HCT116 (cell line): ENCODE data around the gene SLC6A14. TPM values are rescaled to one million over a fixed set of nuclear protein-coding genes. Genes with fewer than 3 reads are reported as not detected.

Source experiments
- ATAC-seq: fragments of 200-7000 bp; cut with Tn5 transposase; 2 replicates; pipeline ENCODE4 v1.9.1; 2020; ENCODE audit warnings: mild to moderate bottlenecking, moderate library complexity
- Bru-seq: library from RNA; stranded (reverse); fragments of 400-500 nt; gene quantifications from one replicate; lab custom pipeline; 2021; lab: Mats Ljungman, UMichigan
- BruChase-seq, 2 experiments: library from RNA; stranded (reverse); fragments of 400-500 nt; gene quantifications; one replicate each; lab custom pipeline; 2021; lab: Mats Ljungman, UMichigan
- BruUV-seq: library from RNA; stranded (reverse); fragments of 400-500 nt; replicated peaks from 2 replicates; lab custom pipeline; 2021; lab: Mats Ljungman, UMichigan
- CTCF ChIA-PET: fragments of 300-600 bp; sonication (Branson Sonifier 250); formaldehyde crosslinking; loops from one replicate; lab custom pipeline; 2021; ENCODE audit warnings: antibody characterized with exemption; lab: Charles Lee
- POLR2A ChIA-PET: fragments of 300-600, 350-600 bp; sonication (Branson Sonifier 250); formaldehyde crosslinking; loops from one replicate; lab custom pipeline; 2021; ENCODE audit warnings: antibody characterized with exemption; lab: Charles Lee
- RAD21 ChIA-PET, 2 experiments: fragments of 300-600 bp; sonication (Branson Sonifier 250); formaldehyde crosslinking; loops; one replicate each; lab custom pipeline; 2023; ENCODE audit warnings: low total read pairs in 2 of 2; ENCODE audit not compliant: uncharacterized antibody in 2 of 2, unreplicated experiment in 2 of 2, low non-redundant PET in 1 of 2; lab: Charles Lee
- DNase-seq: peaks from one replicate; pipeline ENCODE4 v3.0.0-alpha.2; 2010; ENCODE audit warnings: low read depth, low spot score
- H2AFZ ChIP-seq: fragments of 200-600 bp; shearing (Covaris generic), sonication (generic); 2 replicates; pipeline ENCODE4 v1.6.1; 2017; ENCODE audit warnings: low read depth, mixed run types, mixed read lengths, antibody characterized with exemption, low read length; ENCODE audit not compliant: poor library complexity, severe bottlenecking
- H3K27ac ChIP-seq: 2 replicates; pipeline ENCODE4 v1.5.1; 2012; ENCODE audit warnings: low read depth, low read length
- H3K27me3 ChIP-seq: fragments of 200-600 bp; sonication (generic); 2 replicates; pipeline ENCODE4 v1.6.1; 2016; ENCODE audit warnings: mixed run types, low read length, mixed read lengths; ENCODE audit not compliant: insufficient read depth
- H3K36me3 ChIP-seq, 2 experiments: fragments of 200-500 bp in 1 of 2; fragments of 200-600 bp in 1 of 2; sonication (Bioruptor generic) in 1 of 2; sonication (generic) in 1 of 2; 2 replicates each; pipeline versions ENCODE4 v1.5.1 to v1.6.1; 2014 to 2016; ENCODE audit warnings: low read length in 2 of 2, inconsistent platforms in 1 of 2, mixed read lengths in 1 of 2, mixed run types in 1 of 2; ENCODE audit not compliant: insufficient read depth in 2 of 2, control insufficient read depth in 1 of 2
- H3K4me1 ChIP-seq, 2 experiments: fragments of 200-600 bp in 1 of 2; sonication (generic) in 1 of 2; 2 replicates each; pipeline versions ENCODE4 v1.5.1 to v1.6.1; 2012 to 2017; ENCODE audit warnings: low read length in 2 of 2, inconsistent platforms in 1 of 2, mild to moderate bottlenecking in 1 of 2, mixed read lengths in 1 of 2, mixed run types in 1 of 2, moderate library complexity in 1 of 2; ENCODE audit not compliant: insufficient read depth in 2 of 2, control insufficient read depth in 1 of 2
- H3K4me2 ChIP-seq: fragments of 200-600 bp; sonication (generic); 2 replicates; pipeline ENCODE4 v1.6.1; 2017; ENCODE audit warnings: mixed run types, low read length, mixed read lengths
- H3K4me3 ChIP-seq, 2 experiments: fragments of 200-600 bp in 1 of 2; sonication (generic) in 1 of 2; replicated peaks in 1 of 2; 2 replicates each; pipeline ENCODE4 v1.5.1; 2011 to 2016; ENCODE audit warnings: low read length in 2 of 2, control low read depth in 1 of 2, low read depth in 1 of 2, mild to moderate bottlenecking in 1 of 2, mixed read lengths in 1 of 2, mixed run types in 1 of 2
- H3K79me2 ChIP-seq: fragments of 200-600 bp; sonication (generic); 2 replicates; pipeline ENCODE4 v1.6.1; 2017; ENCODE audit warnings: mild to moderate bottlenecking, mixed run types, low read length, moderate library complexity, mixed read lengths; ENCODE audit not compliant: insufficient read depth
- H3K9ac ChIP-seq: fragments of 200-600 bp; sonication (generic); 2 replicates; pipeline ENCODE4 v1.6.1; 2016; ENCODE audit warnings: low read length, mixed read lengths
- H3K9me2 ChIP-seq: fragments of 200-600 bp; sonication (generic), shearing (Covaris generic); 2 replicates; pipeline ENCODE4 v1.6.1; 2017; ENCODE audit warnings: mixed run types, mild to moderate bottlenecking, moderate library complexity; ENCODE audit not compliant: insufficient read depth
- H3K9me3 ChIP-seq, 2 experiments: fragments of 200-500 bp in 1 of 2; fragments of 200-600 bp in 1 of 2; sonication (Bioruptor generic) in 1 of 2; sonication (generic) in 1 of 2; 2 replicates each; pipeline ENCODE4 v1.6.1; 2014 to 2017; ENCODE audit warnings: low read length in 2 of 2, mixed read lengths in 2 of 2, inconsistent platforms in 1 of 2, low read depth in 1 of 2, mild to moderate bottlenecking in 1 of 2, mixed run types in 1 of 2, moderate library complexity in 1 of 2; ENCODE audit not compliant: control insufficient read depth in 1 of 2, insufficient read depth in 1 of 2
- H4K20me1 ChIP-seq: fragments of 200-600 bp; sonication (generic), shearing (Covaris generic); 2 replicates; pipeline ENCODE4 v1.6.1; 2017; ENCODE audit warnings: mixed run types, mild to moderate bottlenecking, moderate library complexity; ENCODE audit not compliant: insufficient read depth
- CBX3 ChIP-seq: IDR thresholded peaks from 2 replicates; pipeline ENCODE4 v1.6.1; 2012; ENCODE audit warnings: low read depth
- CTCF ChIP-seq, 3 experiments: fragments of 200-600 bp in 1 of 3; sonication (generic) in 1 of 3; IDR thresholded peaks in 2 of 3; conservative IDR thresholded peaks in 1 of 3; 2 replicates each; pipeline ENCODE4 v1.5.1; 2012 to 2017; ENCODE audit warnings: low read depth in 2 of 3, low read length in 2 of 3, antibody characterized with exemption in 1 of 3, borderline replicate concordance in 1 of 3, control low read depth in 1 of 3, mild to moderate bottlenecking in 1 of 3, mixed read lengths in 1 of 3, mixed run types in 1 of 3, moderate library complexity in 1 of 3; ENCODE audit not compliant: insufficient read depth in 1 of 3
- EGR1 ChIP-seq: IDR thresholded peaks from 2 replicates; pipeline ENCODE4 v1.6.1; 2012; ENCODE audit warnings: low read depth
- ELF1 ChIP-seq: IDR thresholded peaks from 2 replicates; pipeline ENCODE4 v1.6.1; 2012; ENCODE audit warnings: low read depth, borderline replicate concordance
- EZH2 ChIP-seq: fragments of 200-600 bp; sonication (generic); IDR thresholded peaks from 2 replicates; pipeline ENCODE4 v1.6.1; 2017; ENCODE audit warnings: antibody characterized with exemption, mixed run types
- EZH2phosphoT487 ChIP-seq: fragments of 200-600 bp; IDR thresholded peaks from 2 replicates; pipeline ENCODE4 v1.6.1; 2018; ENCODE audit warnings: antibody characterized with exemption, borderline replicate concordance
- FOSL1 ChIP-seq: IDR thresholded peaks from 2 replicates; pipeline ENCODE4 v1.6.1; 2012; ENCODE audit warnings: low read depth
- JUND ChIP-seq: IDR thresholded peaks from 2 replicates; pipeline ENCODE4 v1.6.1; 2012
- POLR2A ChIP-seq: IDR thresholded peaks from 2 replicates; pipeline ENCODE4 v1.7.0; 2011; ENCODE audit warnings: borderline replicate concordance; ENCODE audit not compliant: insufficient read depth, insufficient read length; ENCODE audit errors: extremely low read depth
- RAD21 ChIP-seq: IDR thresholded peaks from 2 replicates; pipeline ENCODE4 v1.6.1; 2012; ENCODE audit warnings: low read depth, mild to moderate bottlenecking
- SIN3A ChIP-seq: IDR thresholded peaks from 2 replicates; pipeline ENCODE4 v1.6.1; 2012; ENCODE audit warnings: low read depth
- SRF ChIP-seq: IDR thresholded peaks from 2 replicates; pipeline ENCODE4 v1.6.1; 2012; ENCODE audit warnings: low read depth
- TCF7L2 ChIP-seq: IDR thresholded peaks from 2 replicates; pipeline ENCODE4 v1.7.0; 2011; ENCODE audit warnings: borderline replicate concordance, inconsistent platforms; ENCODE audit not compliant: insufficient read depth, insufficient read length; ENCODE audit errors: extremely low read depth
- YY1 ChIP-seq: IDR thresholded peaks from 2 replicates; pipeline ENCODE4 v1.6.1; 2011; ENCODE audit warnings: low read length, low read depth, moderate library complexity, mild to moderate bottlenecking; ENCODE audit not compliant: insufficient replicate concordance; ENCODE audit errors: extremely low read depth
- ZBTB33 ChIP-seq: IDR thresholded peaks from 2 replicates; pipeline ENCODE4 v1.6.1; 2011; ENCODE audit warnings: mild to moderate bottlenecking, low read length, moderate library complexity; ENCODE audit not compliant: insufficient replicate concordance; ENCODE audit errors: extremely low read depth
- ZNF274 ChIP-seq: fragments of 200-500 bp; sonication (Bioruptor generic); IDR thresholded peaks from 2 replicates; pipeline ENCODE4 v1.6.1; 2014; ENCODE audit warnings: mild to moderate bottlenecking, low read depth, low read length, inconsistent platforms
- intact Hi-C: fragments of 100-400 bp; cut with micrococcal nuclease; formaldehyde crosslinking; loops from 2 replicates; pipeline ENCODE4 v1.10.0; 2022
- long read RNA-seq: library from polyadenylated mRNA; unstranded; transcript quantifications from one replicate; pipeline ENCODE4 v2.0.0, GENCODE V29; 2021; ENCODE audit not compliant: unreplicated experiment
- polyA plus RNA-seq: library from polyadenylated mRNA; unstranded; fragments of >200 nt; gene quantifications from 2 replicates; pipeline ENCODE4 v1.2.1, GENCODE V29; 2012; ENCODE audit warnings: missing spikeins
- total RNA-seq: library from RNA; stranded (reverse); gene quantifications from one replicate; pipeline ENCODE4 v1.2.1, GENCODE V29; 2021; ENCODE audit not compliant: unreplicated experiment
- TF ChIP-seq, protein P1 (sequence below): IDR thresholded peaks from 2 replicates; pipeline ENCODE4 v1.6.1; 2012
- TF ChIP-seq, protein P2 (sequence below): IDR thresholded peaks from 2 replicates; pipeline ENCODE4 v1.6.1; 2012
- TF ChIP-seq, protein P3 (sequence below): IDR thresholded peaks from 2 replicates; pipeline ENCODE4 v1.6.1; 2012; ENCODE audit warnings: low read depth

Gene SLC6A14
- total RNA-seq, result 0.05 TPM
- polyA plus RNA-seq, result not detected in 2 replicates
- Bru-seq, nascent RNA, result percentile 4 among the genes with signal in this experiment
- percentile 12 among the genes with signal in this experiment for BruChase-seq, experiment 1, labeled RNA remaining after a 6-hour chase
- percentile 4 among the genes with signal in this experiment for BruChase-seq, experiment 2, labeled RNA remaining after a 2-hour chase
- long read RNA-seq, result 0 reads

DNA sequence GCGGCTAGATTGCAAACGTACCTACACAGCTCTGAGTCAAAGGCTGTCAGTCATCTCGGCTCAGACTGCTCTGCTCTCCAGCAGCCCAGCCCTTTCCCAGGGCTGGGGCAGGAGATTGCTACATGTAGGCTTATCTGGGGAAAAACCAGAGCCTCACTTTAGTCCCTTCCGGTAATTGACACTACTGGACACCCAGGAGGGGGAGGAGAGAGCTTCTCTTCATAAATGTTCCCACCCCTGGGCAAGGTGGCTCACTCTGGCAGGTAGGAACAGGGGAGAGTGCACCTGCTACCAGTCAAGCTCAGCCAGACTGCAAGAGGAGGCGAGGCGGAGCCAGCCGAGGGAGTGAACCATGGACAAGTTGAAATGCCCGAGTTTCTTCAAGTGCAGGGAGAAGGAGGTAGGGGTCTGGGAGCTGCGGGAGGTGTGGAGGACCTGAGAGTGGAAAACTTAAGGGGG is at the start of gene SLC6A14:
Gene SLC6A14, plus strand, starts transcription at position 249 of the 459 bp plus-strand sequence. Its CDS starts 104 bp downstream, at position 353.
- no peak for TF ChIP-seq CTCF (IDR thresholded peaks at IDR 0.05 in 2 of 3, conservative IDR thresholded peaks at IDR 0.05 in 1 of 3; ENCODE audit: borderline replicate concordance in 1 of 3, insufficient read depth in 1 of 3, low read depth in 2 of 3, low read length in 2 of 3)
- no peak for TF ChIP-seq JUND
- no peak for TF ChIP-seq SRF
- no peak for TF ChIP-seq CBX3
- TF ChIP-seq RAD21, result no peak
- no peak for TF ChIP-seq POLR2A
- no peak for TF ChIP-seq TCF7L2
- no peak for TF ChIP-seq EZH2
- no peak for TF ChIP-seq SIN3A
- no peak for TF ChIP-seq EGR1
- TF ChIP-seq ELF1, result no peak
- TF ChIP-seq, protein P1, sequence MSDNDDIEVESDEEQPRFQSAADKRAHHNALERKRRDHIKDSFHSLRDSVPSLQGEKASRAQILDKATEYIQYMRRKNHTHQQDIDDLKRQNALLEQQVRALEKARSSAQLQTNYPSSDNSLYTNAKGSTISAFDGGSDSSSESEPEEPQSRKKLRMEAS, result no peak
- TF ChIP-seq, protein P2, sequence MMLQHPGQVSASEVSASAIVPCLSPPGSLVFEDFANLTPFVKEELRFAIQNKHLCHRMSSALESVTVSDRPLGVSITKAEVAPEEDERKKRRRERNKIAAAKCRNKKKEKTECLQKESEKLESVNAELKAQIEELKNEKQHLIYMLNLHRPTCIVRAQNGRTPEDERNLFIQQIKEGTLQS, result no peak
- TF ChIP-seq YY1, result no peak
- no peak for TF ChIP-seq ZBTB33
- TF ChIP-seq EZH2phosphoT487, result no peak
- TF ChIP-seq ZNF274, result no peak
- no peak for TF ChIP-seq FOSL1
- TF ChIP-seq, protein P3, sequence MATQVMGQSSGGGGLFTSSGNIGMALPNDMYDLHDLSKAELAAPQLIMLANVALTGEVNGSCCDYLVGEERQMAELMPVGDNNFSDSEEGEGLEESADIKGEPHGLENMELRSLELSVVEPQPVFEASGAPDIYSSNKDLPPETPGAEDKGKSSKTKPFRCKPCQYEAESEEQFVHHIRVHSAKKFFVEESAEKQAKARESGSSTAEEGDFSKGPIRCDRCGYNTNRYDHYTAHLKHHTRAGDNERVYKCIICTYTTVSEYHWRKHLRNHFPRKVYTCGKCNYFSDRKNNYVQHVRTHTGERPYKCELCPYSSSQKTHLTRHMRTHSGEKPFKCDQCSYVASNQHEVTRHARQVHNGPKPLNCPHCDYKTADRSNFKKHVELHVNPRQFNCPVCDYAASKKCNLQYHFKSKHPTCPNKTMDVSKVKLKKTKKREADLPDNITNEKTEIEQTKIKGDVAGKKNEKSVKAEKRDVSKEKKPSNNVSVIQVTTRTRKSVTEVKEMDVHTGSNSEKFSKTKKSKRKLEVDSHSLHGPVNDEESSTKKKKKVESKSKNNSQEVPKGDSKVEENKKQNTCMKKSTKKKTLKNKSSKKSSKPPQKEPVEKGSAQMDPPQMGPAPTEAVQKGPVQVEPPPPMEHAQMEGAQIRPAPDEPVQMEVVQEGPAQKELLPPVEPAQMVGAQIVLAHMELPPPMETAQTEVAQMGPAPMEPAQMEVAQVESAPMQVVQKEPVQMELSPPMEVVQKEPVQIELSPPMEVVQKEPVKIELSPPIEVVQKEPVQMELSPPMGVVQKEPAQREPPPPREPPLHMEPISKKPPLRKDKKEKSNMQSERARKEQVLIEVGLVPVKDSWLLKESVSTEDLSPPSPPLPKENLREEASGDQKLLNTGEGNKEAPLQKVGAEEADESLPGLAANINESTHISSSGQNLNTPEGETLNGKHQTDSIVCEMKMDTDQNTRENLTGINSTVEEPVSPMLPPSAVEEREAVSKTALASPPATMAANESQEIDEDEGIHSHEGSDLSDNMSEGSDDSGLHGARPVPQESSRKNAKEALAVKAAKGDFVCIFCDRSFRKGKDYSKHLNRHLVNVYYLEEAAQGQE, result no peak
- Histone ChIP-seq H3K9me2 (no peaks in the 10 kb centered on the region), H3K27me3 (no peaks in the 10 kb centered on the region), H3K27ac (no peak within 1 kb of the TSS), H3K9ac (no peak within 1 kb of the TSS), H3K4me1 (no peaks in the 10 kb centered on the region), H2AFZ (no peak within 1 kb of the TSS), H4K20me1 (no peaks in the 10 kb centered on the region), H3K9me3 (no peaks in the 10 kb centered on the region), H3K79me2 (no peaks in the 10 kb centered on the region), H3K36me3 (no peaks in the 10 kb centered on the region), H3K4me2 (no peak within 1 kb of the TSS), H3K4me3 (no peak within 1 kb of the TSS)
- RAD21 ChIA-PET, result no interaction called here
- BruUV-seq, result no TSS peak
- ATAC-seq, result no peak
- DNase-seq, result no peak
- POLR2A ChIA-PET, result no interaction called here
- CTCF ChIA-PET, result no interaction called here
- intact Hi-C loops, result no loop called here
